Measurements from ENCODE around the gene RABGEF1.

The RABGEF1 gene

DNA sequence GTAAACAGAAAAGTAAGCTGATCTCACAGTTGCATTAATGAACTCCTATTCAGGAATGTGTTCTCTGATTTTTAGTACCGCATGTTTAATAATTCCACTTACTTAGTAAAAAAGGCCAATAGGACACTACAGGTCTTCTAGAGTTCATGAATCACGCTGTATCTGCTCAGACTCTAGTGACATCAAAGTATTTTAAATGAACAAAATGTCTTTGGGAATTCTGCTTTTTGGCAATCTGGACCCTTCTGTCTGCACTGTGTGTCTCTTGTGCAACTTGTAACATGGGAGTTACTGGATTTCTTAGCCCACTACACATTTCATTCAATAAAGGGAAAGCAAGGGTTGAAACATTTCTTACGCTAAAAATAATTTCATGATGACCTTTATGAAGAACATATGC lies 50.2 kb downstream of the RABGEF1 start:
- Histone ChIP-seq H3K4ac (ENCODE audit: low read depth, low read length) (no peak overlapping the region), H4K8ac (ENCODE audit: low read depth, low read length) (no peak overlapping the region), H3K9me3 (ENCODE audit: insufficient read depth, low read depth, low read length) (no peaks in the 10 kb centered on the region), H2BK12ac (ENCODE audit: low read length) (no peak overlapping the region), H3K4me1 (ENCODE audit: control insufficient read depth in 1 of 2, insufficient read depth in 2 of 2, low read length in 2 of 2) (no peaks in the 10 kb centered on the region), H3K14ac (ENCODE audit: low read length) (no peak overlapping the region), H2AFZ (ENCODE audit: insufficient read depth, low read length, poor library complexity) (no peak overlapping the region), H3K4me3 (ENCODE audit: low read depth, low read length) (no peak overlapping the region), H3K79me2 (ENCODE audit: control insufficient read depth, insufficient read depth, low read length, poor library complexity) (no peaks in the 10 kb centered on the region), H2BK5ac (ENCODE audit: low read depth, low read length, poor library complexity) (no peak overlapping the region), H2AK5ac (ENCODE audit: low read length) (no peak overlapping the region), H3K27ac (ENCODE audit: low read depth, low read length) (no peak overlapping the region), H4K91ac (ENCODE audit: low read depth, low read length) (no peak overlapping the region), H3K18ac (ENCODE audit: low read length) (no peak overlapping the region), H3K9ac (ENCODE audit: low read length) (no peak overlapping the region), H3K23ac (ENCODE audit: low read length) (no peak overlapping the region), H3K36me3 (ENCODE audit: control insufficient read depth in 1 of 2, insufficient read depth in 2 of 2, low read length in 2 of 2) (peaks cover 25 to 29% of the 10 kb centered on the region in 2 experiments), H3K79me1 (ENCODE audit: low read length) (no peaks in the 10 kb centered on the region), H2BK120ac (ENCODE audit: insufficient read depth, low read length, poor library complexity) (no peak overlapping the region), H3K27me3 (ENCODE audit: insufficient read depth, low read length) (no peaks in the 10 kb centered on the region), H4K12ac (ENCODE audit: low read depth, low read length) (no peak overlapping the region), H3K4me2 (ENCODE audit: low read length) (no peak overlapping the region)
- DNase-seq: no peak
- no CpG with 5 or more reads among the region's 3 CpGs for WGBS (ENCODE audit: extremely low coverage, insufficient coverage, insufficient read length)

- no peak overlapping the region for H2BK5ac ChIP-seq (ENCODE audit: low read depth, low read length, poor library complexity)
- H3K23ac ChIP-seq (ENCODE audit: low read length): no peak overlapping the region
- no CpG with 5 or more reads among the region's 8 CpGs for WGBS (ENCODE audit: extremely low coverage, insufficient coverage, insufficient read length)
- no peak overlapping the region for H3K9ac ChIP-seq (ENCODE audit: low read length)
- H3K27ac ChIP-seq (ENCODE audit: low read depth, low read length): no peak overlapping the region
- H2BK120ac ChIP-seq (ENCODE audit: insufficient read depth, low read length, poor library complexity): no peak overlapping the region
- H2AFZ ChIP-seq (ENCODE audit: insufficient read depth, low read length, poor library complexity): no peak overlapping the region
- no peak overlapping the region for H4K12ac ChIP-seq (ENCODE audit: low read depth, low read length)
- no peaks in the 10 kb centered on the region for H3K79me2 ChIP-seq (ENCODE audit: control insufficient read depth, insufficient read depth, low read length, poor library complexity)
- no peak overlapping the region for H4K8ac ChIP-seq (ENCODE audit: low read depth, low read length)
- H3K27me3 ChIP-seq (ENCODE audit: insufficient read depth, low read length): no peaks in the 10 kb centered on the region
- no peak overlapping the region for H3K4ac ChIP-seq (ENCODE audit: low read depth, low read length)
- peaks cover 0 to 1% of the 10 kb centered on the region in 2 experiments for H3K4me1 ChIP-seq (ENCODE audit: control insufficient read depth in 1 of 2, insufficient read depth in 2 of 2, low read length in 2 of 2)
- H3K79me1 ChIP-seq (ENCODE audit: low read length): no peaks in the 10 kb centered on the region
- no peak overlapping the region for H3K4me3 ChIP-seq (ENCODE audit: low read depth, low read length)
- H4K91ac ChIP-seq (ENCODE audit: low read depth, low read length): no peak overlapping the region
- H3K9me3 ChIP-seq (ENCODE audit: insufficient read depth, low read depth, low read length): no peaks in the 10 kb centered on the region
- H2BK12ac ChIP-seq (ENCODE audit: low read length): no peak overlapping the region
- H2AK5ac ChIP-seq (ENCODE audit: low read length): no peak overlapping the region
- H3K14ac ChIP-seq (ENCODE audit: low read length): no peak overlapping the region
- DNase-seq: no peak
- H3K36me3 ChIP-seq (ENCODE audit: control insufficient read depth in 1 of 2, insufficient read depth in 2 of 2, low read length in 2 of 2): peaks cover 30 to 59% of the 10 kb centered on the region in 2 experiments
- no peak overlapping the region for H3K4me2 ChIP-seq (ENCODE audit: low read length)
- no peak overlapping the region for H3K18ac ChIP-seq (ENCODE audit: low read length)
Measured at GRCh38 chr7:66800591-66800990, 60.1 kb downstream of the RABGEF1 start.

- H3K27ac ChIP-seq (ENCODE audit: low read depth, low read length): no peak overlapping the region
- H2BK12ac ChIP-seq (ENCODE audit: low read length): no peak overlapping the region
- H2BK5ac ChIP-seq (ENCODE audit: low read depth, low read length, poor library complexity): no peak overlapping the region
- H3K27me3 ChIP-seq (ENCODE audit: insufficient read depth, low read length): no peaks in the 10 kb centered on the region
- no peak overlapping the region for H3K18ac ChIP-seq (ENCODE audit: low read length)
- no peak overlapping the region for H3K4me3 ChIP-seq (ENCODE audit: low read depth, low read length)
- H4K12ac ChIP-seq (ENCODE audit: low read depth, low read length): no peak overlapping the region
- no peak overlapping the region for H2AK5ac ChIP-seq (ENCODE audit: low read length)
- H3K4me1 ChIP-seq (ENCODE audit: control insufficient read depth in 1 of 2, insufficient read depth in 2 of 2, low read length in 2 of 2): no peaks in the 10 kb centered on the region
- no peak overlapping the region for H4K91ac ChIP-seq (ENCODE audit: low read depth, low read length)
- WGBS (ENCODE audit: extremely low coverage, insufficient coverage, insufficient read length): no CpG with 5 or more reads among the region's 4 CpGs
- no peak overlapping the region for H3K4ac ChIP-seq (ENCODE audit: low read depth, low read length)
- no peaks in the 10 kb centered on the region for H3K79me1 ChIP-seq (ENCODE audit: low read length)
- no peak overlapping the region for H4K8ac ChIP-seq (ENCODE audit: low read depth, low read length)
- no peaks in the 10 kb centered on the region for H3K79me2 ChIP-seq (ENCODE audit: control insufficient read depth, insufficient read depth, low read length, poor library complexity)
- H2AFZ ChIP-seq (ENCODE audit: insufficient read depth, low read length, poor library complexity): no peak overlapping the region
- no peak for DNase-seq
- no peak overlapping the region for H3K4me2 ChIP-seq (ENCODE audit: low read length)
- no peak overlapping the region for H3K9ac ChIP-seq (ENCODE audit: low read length)
- no peak overlapping the region for H3K23ac ChIP-seq (ENCODE audit: low read length)
- H3K9me3 ChIP-seq (ENCODE audit: insufficient read depth, low read depth, low read length): no peaks in the 10 kb centered on the region
- H3K36me3 ChIP-seq (ENCODE audit: control insufficient read depth in 1 of 2, insufficient read depth in 2 of 2, low read length in 2 of 2): peaks cover 32 to 59% of the 10 kb centered on the region in 2 experiments
- no peak overlapping the region for H2BK120ac ChIP-seq (ENCODE audit: insufficient read depth, low read length, poor library complexity)
- no peak overlapping the region for H3K14ac ChIP-seq (ENCODE audit: low read length)
Measured at GRCh38 chr7:66804001-66804400, 63.5 kb downstream of the RABGEF1 start.

- no peak overlapping the region for H2BK5ac ChIP-seq (ENCODE audit: low read depth, low read length, poor library complexity)
- no peak overlapping the region for H4K12ac ChIP-seq (ENCODE audit: low read depth, low read length)
- H3K36me3 ChIP-seq (ENCODE audit: control insufficient read depth in 1 of 2, insufficient read depth in 2 of 2, low read length in 2 of 2): peaks cover 35 to 49% of the 10 kb centered on the region in 2 experiments
- no peak overlapping the region for H3K4me3 ChIP-seq (ENCODE audit: low read depth, low read length)
- no CpG with 5 or more reads among the region's 9 CpGs for WGBS (ENCODE audit: extremely low coverage, insufficient coverage, insufficient read length)
- no peak overlapping the region for H4K91ac ChIP-seq (ENCODE audit: low read depth, low read length)
- no peaks in the 10 kb centered on the region for H3K9me3 ChIP-seq (ENCODE audit: insufficient read depth, low read depth, low read length)
- no peak overlapping the region for H4K8ac ChIP-seq (ENCODE audit: low read depth, low read length)
- no peak overlapping the region for H3K18ac ChIP-seq (ENCODE audit: low read length)
- H3K9ac ChIP-seq (ENCODE audit: low read length): no peak overlapping the region
- no peak overlapping the region for H3K14ac ChIP-seq (ENCODE audit: low read length)
- no peak overlapping the region for H2BK120ac ChIP-seq (ENCODE audit: insufficient read depth, low read length, poor library complexity)
- H3K4ac ChIP-seq (ENCODE audit: low read depth, low read length): no peak overlapping the region
- no peak for DNase-seq
- no peak overlapping the region for H3K23ac ChIP-seq (ENCODE audit: low read length)
- no peak overlapping the region for H3K4me2 ChIP-seq (ENCODE audit: low read length)
- no peaks in the 10 kb centered on the region for H3K4me1 ChIP-seq (ENCODE audit: control insufficient read depth in 1 of 2, insufficient read depth in 2 of 2, low read length in 2 of 2)
- H2AFZ ChIP-seq (ENCODE audit: insufficient read depth, low read length, poor library complexity): no peak overlapping the region
- H3K27ac ChIP-seq (ENCODE audit: low read depth, low read length): no peak overlapping the region
- H2BK12ac ChIP-seq (ENCODE audit: low read length): no peak overlapping the region
- H3K79me1 ChIP-seq (ENCODE audit: low read length): no peaks in the 10 kb centered on the region
- H2AK5ac ChIP-seq (ENCODE audit: low read length): no peak overlapping the region
- H3K79me2 ChIP-seq (ENCODE audit: control insufficient read depth, insufficient read depth, low read length, poor library complexity): no peaks in the 10 kb centered on the region
- no peaks in the 10 kb centered on the region for H3K27me3 ChIP-seq (ENCODE audit: insufficient read depth, low read length)
Measured at GRCh38 chr7:66807736-66808135, 67.2 kb downstream of the RABGEF1 start.

Measured in trophoblast cell (in vitro differentiated cells and primary cell).